ENCODE results near the gene POU6F1.
A peak's percentile ranks its signal among the peaks of the same experiment; 100 is the strongest.

Gene POU6F1

GRCh38 chr12:51192284-51192671 lies 25.6 kb downstream of the POU6F1 start:
- DNase-seq: no peak

DNA sequence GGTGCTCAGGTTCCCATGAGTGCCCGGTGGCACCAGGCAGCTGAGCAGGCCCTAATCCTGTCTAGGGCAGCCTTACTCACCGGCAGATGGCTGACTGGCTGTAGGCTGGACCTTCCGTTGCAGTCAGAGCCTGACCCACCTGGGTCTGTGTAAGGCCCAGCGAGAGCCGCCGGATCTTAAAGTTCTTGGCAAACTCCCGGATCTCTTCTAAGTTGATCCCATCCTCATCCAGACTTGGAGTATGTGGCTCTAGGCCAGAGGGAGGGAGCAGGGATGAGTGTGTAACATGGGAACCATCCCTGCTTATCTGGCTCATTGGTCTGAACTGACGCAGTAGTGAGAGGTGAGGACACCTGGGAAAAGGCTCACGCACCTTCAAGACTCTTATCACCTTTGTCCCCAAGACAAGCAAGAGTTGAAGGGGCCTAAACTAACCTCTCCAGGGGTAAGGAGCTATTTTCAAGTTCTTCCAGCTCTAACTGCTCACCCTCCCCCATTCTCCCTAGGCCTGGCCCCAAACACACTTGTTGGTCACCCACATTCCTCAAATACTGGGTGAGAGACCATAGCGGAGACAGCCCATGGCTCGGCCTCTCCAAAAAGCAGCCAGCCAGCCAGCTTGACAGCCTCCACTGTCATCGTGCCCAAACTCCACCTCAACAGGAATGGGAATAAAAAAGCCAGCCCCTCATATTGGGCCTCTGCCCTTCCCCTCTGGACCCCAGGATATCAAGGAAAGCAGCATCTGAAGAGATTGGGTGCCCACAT lies 26.2 kb downstream of the POU6F1 start:
- DNase-seq: no peak

- no peak for DNase-seq
These were observed 27.0 kb downstream of the POU6F1 start for GRCh38 chr12:51190820-51191219.

DNA sequence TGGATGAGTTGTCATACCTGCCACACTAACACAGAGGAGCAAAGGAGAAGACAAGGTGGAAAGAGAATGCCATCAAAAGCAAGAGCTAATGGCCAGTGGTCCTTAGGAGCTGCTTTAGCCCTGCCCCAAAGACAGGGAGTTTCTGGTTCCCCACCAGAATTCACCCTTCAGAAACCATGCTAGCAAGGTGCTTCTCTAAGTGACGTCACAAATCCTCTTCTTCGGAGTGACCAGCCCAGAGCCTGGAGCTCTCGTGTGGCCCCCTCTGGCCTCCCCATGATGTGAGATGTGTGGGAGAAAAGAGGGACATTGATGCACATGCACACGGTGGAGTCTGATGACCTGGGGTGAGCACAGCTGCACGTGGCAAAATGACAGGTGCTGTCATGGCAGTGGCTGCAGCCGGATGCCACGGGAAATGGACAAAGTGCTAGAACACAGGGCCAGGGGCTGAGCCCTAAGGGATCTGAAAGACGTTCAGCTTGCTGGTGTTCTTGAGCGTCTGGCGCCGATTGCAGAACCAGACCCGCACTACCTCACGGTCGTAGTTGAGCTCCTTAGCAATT lies 28.0 kb downstream of the POU6F1 start:
- DNase-seq: no peak

- DNase-seq: no peak
These were observed 29.4 kb downstream of the POU6F1 start for GRCh38 chr12:51188359-51189051.

DNA sequence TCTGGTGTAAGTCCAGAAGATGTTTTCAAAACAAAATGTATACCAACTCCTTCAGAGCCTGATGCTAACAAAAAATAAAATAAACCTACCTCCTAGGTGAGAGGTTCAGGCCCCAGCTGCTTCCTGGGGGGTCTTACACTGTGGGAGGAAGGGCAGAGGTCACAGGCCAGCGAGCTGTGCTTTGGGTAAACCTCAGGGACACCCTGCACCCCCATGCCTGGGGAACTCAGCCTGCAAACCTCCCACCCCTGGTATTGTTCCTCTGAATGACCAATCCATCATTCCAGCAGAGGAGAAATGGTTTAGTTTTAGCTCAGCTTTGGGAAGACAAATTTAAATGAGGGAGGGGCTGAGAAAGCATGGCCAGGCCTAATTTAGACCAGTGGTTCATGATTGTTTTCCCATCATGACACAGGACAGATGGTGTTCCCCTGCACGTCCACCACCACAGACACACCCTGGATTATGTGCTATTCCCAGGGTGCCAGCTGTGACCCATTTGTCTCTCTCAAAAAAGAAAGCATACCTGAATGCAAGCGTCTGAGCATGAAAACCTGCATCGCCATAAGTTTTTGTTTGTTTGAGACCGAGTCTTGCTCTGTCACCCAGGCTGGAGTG lies 30.4 kb downstream of the POU6F1 start:
- no peak for DNase-seq

DNA sequence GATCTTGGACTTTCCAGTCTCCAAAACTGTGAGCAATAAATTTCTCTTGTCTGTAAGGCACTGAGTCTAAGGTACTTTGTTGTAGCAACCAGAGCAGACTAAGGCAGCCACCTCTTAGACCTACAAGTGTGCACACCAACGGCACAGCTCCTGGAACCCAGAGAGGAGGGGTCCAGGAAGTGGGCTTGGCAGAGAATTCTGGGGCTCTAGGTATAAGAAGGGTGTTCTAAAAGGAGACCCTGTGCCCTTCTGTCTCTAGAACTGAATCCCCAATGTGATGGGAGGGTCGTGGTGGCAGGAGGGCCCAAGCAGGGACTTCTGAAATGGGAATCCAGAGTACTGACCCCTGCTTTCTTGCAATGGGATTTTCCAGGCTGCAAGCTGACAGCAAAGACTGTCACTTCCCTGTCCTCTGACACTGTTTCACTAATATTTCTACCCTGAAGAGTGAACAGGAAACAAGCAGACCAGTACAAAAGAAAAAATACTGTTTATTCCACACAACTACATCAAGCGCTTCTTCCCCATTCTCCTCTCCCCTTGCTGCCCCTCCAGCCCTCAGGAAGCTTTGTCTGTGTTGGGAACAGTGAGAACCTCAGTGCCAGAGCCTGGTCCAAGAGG lies 31.3 kb downstream of the POU6F1 start:
- DNase-seq: no peak

DNA sequence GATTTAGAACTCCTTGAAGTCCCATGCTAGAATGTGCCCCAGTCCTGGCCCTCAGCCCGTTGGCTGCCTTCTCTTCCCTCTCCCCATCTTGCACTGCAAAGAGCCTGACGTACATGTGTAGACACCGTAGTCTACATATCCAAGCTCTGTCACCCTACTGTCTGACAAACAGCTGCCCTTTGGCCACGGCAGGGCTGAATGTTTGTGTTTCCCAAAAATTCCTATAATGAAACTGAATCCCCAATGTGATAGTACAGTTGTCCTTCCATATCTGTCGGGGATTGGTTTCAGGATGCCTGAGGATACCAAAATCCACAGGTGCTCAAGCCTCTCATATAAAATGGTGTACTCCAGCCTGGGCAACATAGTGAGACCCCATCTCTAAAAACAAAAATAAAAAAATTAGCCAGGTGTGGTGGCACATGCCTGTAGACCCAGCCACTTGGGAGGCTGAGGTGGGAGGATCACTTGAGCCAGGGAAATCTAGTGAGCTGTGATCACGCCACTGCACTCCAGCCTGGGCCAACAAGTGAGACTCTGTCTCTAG lies 32.6 kb downstream of the POU6F1 start:
- DNase-seq: no peak

DNA sequence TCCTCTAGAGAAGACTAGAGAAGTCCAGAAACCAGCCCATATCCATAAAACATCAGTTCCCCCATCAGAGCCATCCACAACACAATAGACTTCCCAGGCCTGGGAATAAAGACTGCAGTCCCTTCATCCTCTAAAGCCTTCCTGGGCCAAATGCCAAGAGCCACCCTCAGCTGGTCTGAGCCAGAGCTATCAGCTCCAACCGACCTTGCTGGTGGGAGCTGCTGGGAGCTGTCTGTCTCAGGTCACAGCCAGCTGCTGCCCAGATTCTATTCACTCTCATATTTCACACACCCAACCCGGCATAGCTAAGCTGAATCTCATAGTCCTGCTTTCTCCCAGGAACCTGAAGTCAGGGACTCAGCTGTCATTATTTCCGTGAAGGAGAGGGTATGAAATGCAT lies 34.0 kb downstream of the POU6F1 start:
- DNase-seq: no peak

GRCh38 chr12:51183349-51183748 lies 34.5 kb downstream of the POU6F1 start:
- no peak for DNase-seq

GRCh38 chr12:51181558-51181957 lies 36.3 kb downstream of the POU6F1 start:
- DNase-seq: no peak

DNA sequence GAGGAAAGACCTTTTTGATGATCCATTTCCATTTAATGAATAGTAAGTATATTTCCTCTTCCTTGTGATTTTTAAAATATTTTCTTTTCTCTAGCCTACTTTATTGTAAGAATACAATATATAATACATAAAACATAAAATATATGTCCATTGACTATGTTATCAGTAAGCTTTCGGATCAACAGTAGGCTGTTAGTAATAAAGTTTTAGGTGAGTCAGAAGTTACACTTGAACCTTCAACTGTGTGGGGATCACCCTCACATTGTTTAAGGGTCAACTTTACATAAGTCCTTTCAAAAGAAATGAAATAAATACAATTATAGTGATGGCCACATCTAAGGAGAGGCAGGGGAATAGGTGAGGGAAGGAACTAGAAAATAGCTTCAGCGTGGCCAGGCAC lies 40.0 kb downstream of the POU6F1 start:
- DNase-seq: no peak

DNA sequence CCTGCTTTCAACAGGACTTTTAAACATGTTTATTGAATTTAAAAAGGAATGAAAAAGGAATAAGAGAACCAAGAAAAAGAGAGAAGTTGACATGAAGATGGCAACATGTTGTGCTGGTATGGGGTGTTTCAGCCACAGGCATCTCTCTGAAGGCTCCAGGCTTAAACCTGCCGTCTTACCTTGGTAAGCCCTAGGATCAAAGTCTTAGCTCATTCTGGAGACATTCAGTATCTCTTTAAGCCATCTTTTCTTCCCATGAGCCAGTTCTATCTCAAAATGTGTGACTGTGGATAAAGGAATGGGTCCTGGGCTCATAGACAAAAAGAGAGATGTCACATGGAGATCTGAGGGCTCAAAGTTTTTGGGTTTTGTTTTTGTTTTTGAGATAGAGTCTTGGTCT lies 43.4 kb downstream of the POU6F1 start:
- no peak for DNase-seq

GRCh38 chr12:51172515-51173431 lies 45.1 kb downstream of the POU6F1 start, which contains the start of gene TFCP2:
Gene TFCP2, minus strand, starts transcription at chr12:51173135. Its CDS starts 713 bp downstream, at chr12:51172422.
- DNase-seq: peak; percentile 93

- DNase-seq: no peak
These were observed 45.9 kb downstream of the POU6F1 start for GRCh38 chr12:51171884-51172514.

DNA sequence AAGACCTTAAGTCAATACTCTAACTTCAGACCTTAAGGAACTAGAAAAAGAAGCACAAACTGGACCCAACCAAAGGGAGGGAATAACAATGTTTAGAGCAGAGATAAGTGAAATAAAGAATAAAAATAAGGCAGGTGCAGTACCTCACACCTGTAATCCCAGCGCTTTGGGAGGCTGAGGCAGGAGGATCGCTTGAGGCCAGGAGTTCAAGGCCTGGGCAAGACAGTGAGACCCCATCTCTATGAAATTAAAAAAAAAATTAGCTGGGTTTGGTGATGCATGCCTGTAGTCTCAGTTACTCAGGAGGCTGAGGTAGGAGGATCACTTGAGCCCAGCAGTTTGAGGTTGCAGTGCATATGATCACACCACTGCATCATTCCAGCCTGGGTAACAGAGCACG lies 54.1 kb downstream of the POU6F1 start:
- no peak for DNase-seq

GRCh38 chr12:51162217-51162616 lies 55.6 kb downstream of the POU6F1 start:
- DNase-seq: no peak

DNA sequence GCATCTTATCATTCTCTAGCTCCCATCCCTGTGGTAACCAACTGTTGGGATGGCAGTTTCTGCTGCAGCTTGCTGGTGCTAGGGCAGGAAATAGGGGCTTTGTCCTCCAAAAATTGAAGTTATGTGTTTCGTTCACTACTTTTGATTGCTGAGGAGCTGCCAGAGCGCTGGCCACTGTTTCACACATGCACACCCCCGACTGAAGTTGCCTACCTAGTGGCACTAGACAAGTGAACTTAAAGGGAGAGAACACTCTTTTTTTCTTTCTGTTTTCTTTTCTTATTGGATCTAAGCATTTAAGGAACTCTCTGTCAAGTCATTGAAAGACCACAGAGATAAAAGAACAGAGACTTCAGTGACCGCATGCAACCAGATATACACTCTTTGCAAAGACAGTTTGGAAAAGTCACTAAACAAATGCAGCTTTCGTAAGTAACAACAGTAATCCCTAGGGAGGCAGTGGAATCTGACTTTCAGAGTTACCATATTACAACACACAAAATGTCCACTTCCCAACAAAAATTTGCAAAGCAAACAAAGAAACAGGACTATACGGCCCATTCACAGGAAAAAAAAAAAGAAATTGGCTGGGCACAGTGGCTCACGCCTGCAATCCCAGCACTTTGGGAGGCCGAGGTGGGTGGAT lies 56.9 kb downstream of the POU6F1 start:
- no peak for DNase-seq

GRCh38 chr12:51156245-51156765 lies 61.6 kb downstream of the POU6F1 start:
- DNase-seq: no peak

DNA sequence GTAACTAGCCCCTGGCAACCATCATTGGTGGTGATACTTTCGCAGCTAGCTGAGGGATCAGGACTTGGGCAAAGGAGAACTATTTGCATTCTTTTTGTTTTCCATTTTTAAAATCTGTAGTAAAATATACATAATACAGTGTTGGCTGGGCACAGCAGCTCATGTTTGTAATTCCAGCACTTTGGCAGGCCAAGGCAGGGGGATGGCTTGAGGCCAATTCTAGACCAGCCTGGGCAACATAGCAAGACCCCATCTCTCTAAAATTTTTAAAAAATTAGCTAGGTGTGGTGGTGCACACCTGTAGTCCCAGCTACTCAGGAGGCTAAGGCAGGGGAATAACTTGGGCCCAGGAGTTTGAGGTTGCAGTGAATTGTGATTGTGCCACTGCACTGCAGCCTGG lies 64.9 kb downstream of the POU6F1 start:
- no peak for DNase-seq

- DNase-seq: no peak
These were observed 67.1 kb downstream of the POU6F1 start for GRCh38 chr12:51150777-51151176.

Data from NCI-H1436 (cell line).